Neural cell (in vitro differentiated cells): Measurements from ENCODE around the gene ASCL5. TPM values are rescaled to one million over a fixed set of nuclear protein-coding genes. Genes with fewer than 3 reads are reported as not detected.

ENCODE experiments used
- H2AFZ ChIP-seq: fragments of 200-600, 300-800 bp; sonication (generic), shearing (Covaris generic); 2 replicates; pipeline ENCODE4 v1.6.0; 2014; ENCODE audit warnings: low read depth, mild to moderate bottlenecking, antibody characterized with exemption, low read length, moderate library complexity
- H3F3A ChIP-seq: fragments of 200-600 bp; shearing (Covaris generic); 2 replicates; pipeline ENCODE4 v1.6.1; 2016; ENCODE audit warnings: mild to moderate bottlenecking, moderate library complexity, mixed read lengths, antibody characterized with exemption, low read length; ENCODE audit not compliant: insufficient read depth, poor library complexity, severe bottlenecking
- H3K27ac ChIP-seq: fragments of 200-600, 300-800 bp; sonication (generic), shearing (Covaris generic); 2 replicates; pipeline ENCODE4 v1.5.1; 2014; ENCODE audit warnings: mild to moderate bottlenecking, low read length, moderate library complexity
- H3K27me3 ChIP-seq: fragments of 300-800, 200-600 bp; sonication (generic), shearing (Covaris generic); 2 replicates; pipeline ENCODE4 v1.6.0; 2014; ENCODE audit warnings: mild to moderate bottlenecking, low read depth, low read length, moderate library complexity; ENCODE audit not compliant: insufficient read depth
- H3K36me3 ChIP-seq: fragments of 300-800, 200-600 bp; sonication (generic), shearing (Covaris generic); 2 replicates; pipeline ENCODE4 v1.5.1; 2014; ENCODE audit warnings: mild to moderate bottlenecking, antibody characterized with exemption, low read length, moderate library complexity; ENCODE audit not compliant: insufficient read depth
- H3K4me2 ChIP-seq: fragments of 300-800, 200-600 bp; sonication (generic), shearing (Covaris generic); 2 replicates; pipeline ENCODE4 v1.6.0; 2014; ENCODE audit warnings: mild to moderate bottlenecking, low read length
- H3K4me3 ChIP-seq: fragments of 300-800, 200-600 bp; sonication (generic), shearing (Covaris generic); 2 replicates; pipeline ENCODE4 v1.5.1; 2014; ENCODE audit warnings: mild to moderate bottlenecking, low read length, moderate library complexity
- H3K79me2 ChIP-seq: fragments of 200-600 bp; shearing (Covaris generic); replicated peaks from 2 replicates; pipeline ENCODE4 v1.6.0; 2014; ENCODE audit warnings: mild to moderate bottlenecking, low read length, moderate library complexity; ENCODE audit not compliant: insufficient read depth
- H3K9ac ChIP-seq: fragments of 300-800, 200-600 bp; sonication (generic), shearing (Covaris generic); 2 replicates; pipeline ENCODE4 v1.6.1; 2016; ENCODE audit warnings: mild to moderate bottlenecking, low read length, mixed read lengths
- H3K9me2 ChIP-seq: fragments of 200-600 bp; shearing (Covaris generic); 2 replicates; pipeline ENCODE4 v1.6.1; 2016; ENCODE audit warnings: mild to moderate bottlenecking, low read length, mixed read lengths; ENCODE audit not compliant: insufficient read depth
- H3K9me3 ChIP-seq: fragments of 200-600, 300-800 bp; sonication (generic), shearing (Covaris generic); 2 replicates; pipeline ENCODE4 v1.6.1; 2016; ENCODE audit warnings: mild to moderate bottlenecking, mixed run types, low read length, moderate library complexity, mixed read lengths
- H4K20me1 ChIP-seq: fragments of 200-600 bp; shearing (Covaris generic); 2 replicates; pipeline ENCODE4 v1.6.1; 2016; ENCODE audit warnings: mild to moderate bottlenecking, mixed run types; ENCODE audit not compliant: insufficient read depth
- CTCF ChIP-seq: fragments of 450-650 bp; IDR thresholded peaks from 2 replicates; pipeline ENCODE4 v1.5.1; 2014; ENCODE audit warnings: antibody characterized with exemption, mild to moderate bottlenecking, moderate library complexity; ENCODE audit not compliant: poor library complexity, severe bottlenecking
- EP300 ChIP-seq: fragments of 450-650 bp; conservative IDR thresholded peaks from 2 replicates; pipeline ENCODE4 v1.6.1; 2014; ENCODE audit warnings: antibody characterized with exemption, mild to moderate bottlenecking, moderate library complexity; ENCODE audit not compliant: poor library complexity, severe bottlenecking
- EZH2 ChIP-seq: fragments of 200-600, 300-800 bp; shearing (Covaris generic), sonication (generic); IDR thresholded peaks from 2 replicates; pipeline ENCODE4 v1.6.1; 2014; ENCODE audit warnings: antibody characterized with exemption, low read length, borderline replicate concordance, mild to moderate bottlenecking; ENCODE audit not compliant: insufficient read depth, poor library complexity, severe bottlenecking
- MXI1 ChIP-seq: fragments of 450-650 bp; conservative IDR thresholded peaks from 2 replicates; pipeline ENCODE4 v1.6.1; 2014; ENCODE audit warnings: antibody characterized with exemption, mild to moderate bottlenecking; ENCODE audit not compliant: poor library complexity, severe bottlenecking
- POLR2AphosphoS5 ChIP-seq: IDR thresholded peaks from 2 replicates; pipeline ENCODE4 v1.6.1; 2012
- RAD21 ChIP-seq: fragments of 450-650 bp; conservative IDR thresholded peaks from 2 replicates; pipeline ENCODE4 v1.6.1; 2014; ENCODE audit warnings: antibody characterized with exemption, mild to moderate bottlenecking, moderate library complexity
- REST ChIP-seq: IDR thresholded peaks from 2 replicates; pipeline ENCODE4 v1.6.1; 2012; ENCODE audit warnings: borderline replicate concordance
- SMC3 ChIP-seq: fragments of 450-650 bp; conservative IDR thresholded peaks from 2 replicates; pipeline ENCODE4 v1.6.1; 2014; ENCODE audit warnings: antibody characterized with exemption, mild to moderate bottlenecking, moderate library complexity; ENCODE audit not compliant: poor library complexity
- TAF1 ChIP-seq: IDR thresholded peaks from 2 replicates; pipeline ENCODE4 v1.6.1; 2012; ENCODE audit warnings: low read depth
- polyA plus RNA-seq: library from polyadenylated mRNA; depleted of rRNA; stranded (reverse); fragments of >200 nt; gene quantifications from 2 replicates; pipeline ENCODE4 v1.2.3, GENCODE V29; 2014

ASCL5 gene
- polyA plus RNA-seq, 1 donor from 2014 or later, result not detected

GRCh38 chr1:201125800-201126199, 1.2 kb downstream of the ASCL5 start:
- TF ChIP-seq EZH2, result no peak
- no peak for TF ChIP-seq TAF1
- no peak for TF ChIP-seq MXI1
- TF ChIP-seq CTCF, result no peak
- TF ChIP-seq EP300, result no peak
- TF ChIP-seq REST, result no peak
- no peak for TF ChIP-seq POLR2AphosphoS5
- TF ChIP-seq RAD21, result no peak
- no peak for TF ChIP-seq SMC3
- Histone ChIP-seq H3K9me2 (no peaks in the 10 kb centered on the region), H2AFZ (no peak overlapping the region)

GRCh38 chr1:201125019-201125418, 2.0 kb downstream of the ASCL5 start:
- Histone ChIP-seq H3K4me2 (no peak overlapping the region), H2AFZ (no peak overlapping the region)

More at GRCh38 chr1:201125800-201126199, 1.2 kb downstream of the ASCL5 start:
- Histone ChIP-seq H3K4me2 (no peak overlapping the region), H3K79me2 (no peaks in the 10 kb centered on the region), H3K36me3 (no peaks in the 10 kb centered on the region), H3K4me3 (no peak overlapping the region), H3K9me3 (no peaks in the 10 kb centered on the region), H3K27ac (no peak overlapping the region), H3K9ac (no peak overlapping the region), H3F3A (no peaks in the 10 kb centered on the region), H4K20me1 (no peaks in the 10 kb centered on the region), H3K27me3 (no peaks in the 10 kb centered on the region)

More at GRCh38 chr1:201125019-201125418, 2.0 kb downstream of the ASCL5 start:
- Histone ChIP-seq H3K9me3 (no peaks in the 10 kb centered on the region), H3K79me2 (no peaks in the 10 kb centered on the region), H3K36me3 (no peaks in the 10 kb centered on the region), H3K9ac (no peak overlapping the region), H3K4me3 (no peak overlapping the region), H3K9me2 (no peaks in the 10 kb centered on the region), H3K27ac (no peak overlapping the region), H3K27me3 (no peaks in the 10 kb centered on the region), H3F3A (no peaks in the 10 kb centered on the region), H4K20me1 (no peaks in the 10 kb centered on the region)
- TF ChIP-seq SMC3, result no peak
- no peak for TF ChIP-seq RAD21
- TF ChIP-seq EZH2, result no peak
- no peak for TF ChIP-seq EP300
- TF ChIP-seq REST, result no peak
- TF ChIP-seq MXI1, result no peak
- TF ChIP-seq TAF1, result no peak
- no peak for TF ChIP-seq POLR2AphosphoS5
- TF ChIP-seq CTCF, result no peak
